Activated CD8-positive, alpha-beta T cell treated with anti-CD3 and anti-CD28 coated beads for 36 hours (primary cell): Measurements from ENCODE around the gene LYPD1. TPM values are rescaled to one million over a fixed set of nuclear protein-coding genes. Genes with fewer than 3 reads are reported as not detected.

ENCODE experiments used
- ATAC-seq: fragments of 200-7000 bp; cut with Tn5 transposase; one replicate; pipeline ENCODE4 v1.10.0; 2021; ENCODE audit warnings: mild to moderate bottlenecking, moderate library complexity
- CTCF ChIA-PET: fragments of 350-600 bp; sonication (Branson Sonifier 250); formaldehyde crosslinking; loops from one replicate; lab custom pipeline; 2021; ENCODE audit warnings: antibody characterized with exemption; lab: Charles Lee
- POLR2A ChIA-PET: fragments of 350-600 bp; sonication (Branson Sonifier 250); formaldehyde crosslinking; loops from one replicate; lab custom pipeline; 2021; ENCODE audit warnings: antibody characterized with exemption; lab: Charles Lee
- DNase-seq: peaks from one replicate; pipeline ENCODE4 v3.0.0-alpha.2; 2020
- H3K27ac Mint-ChIP-seq: one replicate; pipeline ENCODE4 v1.8.0; 2021; ENCODE audit warnings: mild to moderate bottlenecking, mixed read lengths
- H3K27me3 Mint-ChIP-seq: one replicate; pipeline ENCODE4 v1.8.0; 2021; ENCODE audit warnings: mixed read lengths
- H3K36me3 Mint-ChIP-seq: one replicate; pipeline ENCODE4 v1.8.0; 2021; ENCODE audit warnings: low read depth, mixed read lengths
- H3K4me1 Mint-ChIP-seq: one replicate; pipeline ENCODE4 v1.8.0; 2021; ENCODE audit warnings: low read depth, mixed read lengths
- H3K4me3 Mint-ChIP-seq: one replicate; pipeline ENCODE4 v1.8.0; 2021; ENCODE audit warnings: mild to moderate bottlenecking, moderate library complexity, mixed read lengths
- H3K9me3 Mint-ChIP-seq: one replicate; pipeline ENCODE4 v1.8.0; 2021; ENCODE audit warnings: mixed read lengths
- intact Hi-C: fragments of 100-400 bp; cut with micrococcal nuclease; formaldehyde crosslinking; loops from one replicate; pipeline ENCODE4 v1.10.0; 2022
- total RNA-seq, 2 experiments: library from RNA; stranded (reverse); gene quantifications; one replicate each; pipeline ENCODE4 v1.2.3, GENCODE V29; 2021
- TF ChIP-seq, protein P1 (sequence below): fragments of 200-600 bp; IDR thresholded peaks from one replicate; pipeline ENCODE4 v1.8.0; 2022; ENCODE audit warnings: antibody characterized with exemption, mild to moderate bottlenecking

Gene LYPD1
- total RNA-seq, 2 experiments from 2014 or later, result not detected

DNA sequence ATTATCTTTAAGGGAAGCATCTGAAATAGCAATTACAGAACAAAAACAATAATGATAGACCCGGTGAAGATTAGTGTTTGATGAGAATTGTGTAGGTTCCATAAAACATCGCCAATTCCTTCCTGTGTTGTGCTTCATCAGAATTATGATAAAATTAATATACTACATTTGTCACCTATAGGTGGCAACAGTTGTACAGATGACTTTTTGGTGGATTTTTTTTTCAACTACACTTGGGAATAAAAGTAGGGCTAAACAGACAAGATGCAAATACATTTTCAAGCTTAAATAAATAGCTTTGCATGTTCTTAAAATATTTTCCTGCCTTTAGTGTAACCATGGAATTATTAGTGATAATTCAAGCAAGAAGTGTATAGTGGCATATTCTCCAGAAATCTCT lies 7.0 kb upstream of the LYPD1 start:
- Mint-ChIP-seq H3K27ac (no peak overlapping the region), H3K27me3 (peaks cover 7% of the 10 kb centered on the region), H3K9me3 (no peaks in the 10 kb centered on the region), H3K36me3 (no peaks in the 10 kb centered on the region), H3K4me3 (no peak overlapping the region), H3K4me1 (no peaks in the 10 kb centered on the region)
- TF ChIP-seq, protein P1, sequence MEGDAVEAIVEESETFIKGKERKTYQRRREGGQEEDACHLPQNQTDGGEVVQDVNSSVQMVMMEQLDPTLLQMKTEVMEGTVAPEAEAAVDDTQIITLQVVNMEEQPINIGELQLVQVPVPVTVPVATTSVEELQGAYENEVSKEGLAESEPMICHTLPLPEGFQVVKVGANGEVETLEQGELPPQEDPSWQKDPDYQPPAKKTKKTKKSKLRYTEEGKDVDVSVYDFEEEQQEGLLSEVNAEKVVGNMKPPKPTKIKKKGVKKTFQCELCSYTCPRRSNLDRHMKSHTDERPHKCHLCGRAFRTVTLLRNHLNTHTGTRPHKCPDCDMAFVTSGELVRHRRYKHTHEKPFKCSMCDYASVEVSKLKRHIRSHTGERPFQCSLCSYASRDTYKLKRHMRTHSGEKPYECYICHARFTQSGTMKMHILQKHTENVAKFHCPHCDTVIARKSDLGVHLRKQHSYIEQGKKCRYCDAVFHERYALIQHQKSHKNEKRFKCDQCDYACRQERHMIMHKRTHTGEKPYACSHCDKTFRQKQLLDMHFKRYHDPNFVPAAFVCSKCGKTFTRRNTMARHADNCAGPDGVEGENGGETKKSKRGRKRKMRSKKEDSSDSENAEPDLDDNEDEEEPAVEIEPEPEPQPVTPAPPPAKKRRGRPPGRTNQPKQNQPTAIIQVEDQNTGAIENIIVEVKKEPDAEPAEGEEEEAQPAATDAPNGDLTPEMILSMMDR, result no peak
- intact Hi-C loops, result no loop called here
- DNase-seq (no peak), ATAC-seq (no peak)
- ChIA-PET CTCF (no interaction called here), POLR2A (no interaction called here)

DNA sequence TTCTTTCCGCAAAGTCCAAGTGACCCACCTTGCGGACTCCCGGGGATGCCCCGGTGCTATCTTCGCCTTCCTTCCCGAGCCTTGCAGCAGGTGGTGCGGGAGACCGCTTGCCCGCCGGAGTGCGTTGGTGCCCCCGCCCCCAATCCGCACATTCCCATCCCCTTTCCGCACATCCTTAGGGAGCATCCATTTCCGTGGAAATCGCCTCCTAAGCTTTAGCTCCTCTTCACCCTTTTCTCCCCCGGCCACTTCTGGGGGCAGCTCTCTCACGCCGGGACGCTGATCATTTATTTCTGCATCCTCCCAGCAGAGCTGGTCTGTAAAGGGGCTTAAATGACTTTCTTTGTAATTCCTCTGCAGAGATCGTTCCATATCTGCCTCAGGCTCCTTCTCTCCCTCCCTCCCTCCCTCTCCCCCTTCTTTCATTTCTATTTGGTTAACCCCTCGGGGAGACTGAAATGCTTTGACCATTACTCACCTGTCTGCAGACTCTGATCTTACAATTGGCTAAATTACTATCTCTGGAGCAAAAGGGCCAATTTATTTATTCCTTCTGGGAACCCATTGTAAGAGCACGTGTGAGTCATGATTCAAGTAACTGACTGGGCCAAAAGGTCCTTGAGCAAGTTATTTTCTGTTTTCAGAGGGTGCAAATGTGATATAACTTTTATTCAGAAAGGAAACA lies 1.3 kb upstream of the LYPD1 start:
- intact Hi-C loops, result no loop called here
- H3K36me3 Mint-ChIP-seq, result no peaks in the 10 kb centered on the region
- DNase-seq, result no peak
- no peak overlapping the region for H3K4me3 Mint-ChIP-seq
- H3K27me3 Mint-ChIP-seq, result peaks cover 34% of the 10 kb centered on the region
- H3K27ac Mint-ChIP-seq, result no peak overlapping the region
- ChIA-PET POLR2A (no interaction called here), CTCF (no interaction called here)
- H3K9me3 Mint-ChIP-seq, result no peaks in the 10 kb centered on the region
- TF ChIP-seq, protein P1, result no peak
- no peaks in the 10 kb centered on the region for H3K4me1 Mint-ChIP-seq
- ATAC-seq, result no peak

DNA sequence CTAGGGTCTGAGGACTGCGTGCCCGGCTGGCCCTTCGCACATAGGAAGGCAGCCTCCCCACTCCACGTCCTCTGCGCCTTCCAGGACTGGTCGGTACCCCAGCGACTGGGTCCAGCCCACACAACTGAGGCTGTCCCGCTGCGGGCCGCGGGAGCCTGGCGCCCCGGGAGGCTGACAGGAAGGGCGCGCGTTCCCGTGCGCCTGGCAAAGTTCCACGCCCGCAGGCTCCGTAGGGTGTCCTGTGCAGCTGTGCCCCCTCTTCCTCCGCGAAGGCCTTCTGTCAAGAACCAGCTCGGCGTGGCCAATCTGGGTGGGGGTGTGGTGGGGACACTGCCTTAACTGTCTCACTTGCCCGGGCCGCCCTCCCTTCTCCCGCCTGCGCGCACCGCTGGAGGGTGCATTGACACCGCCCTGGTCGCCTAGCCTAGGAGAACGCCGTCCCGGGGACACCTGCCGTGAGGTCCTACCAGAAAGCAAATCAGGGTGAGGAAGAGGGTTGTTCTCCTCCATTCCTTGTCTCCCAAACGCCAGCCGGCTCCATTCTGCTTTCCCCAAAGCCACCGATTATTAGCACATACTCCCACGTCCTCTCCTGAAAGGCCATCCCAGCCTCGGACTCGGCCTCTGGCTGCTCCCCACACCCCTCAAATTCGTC lies 618 bp upstream of the LYPD1 start:
- CTCF ChIA-PET, result no interaction called here
- DNase-seq (no peak), ATAC-seq (no peak)
- Mint-ChIP-seq H3K4me3 (no peak overlapping the region), H3K27ac (no peak overlapping the region), H3K36me3 (no peaks in the 10 kb centered on the region), H3K27me3 (peaks cover 32% of the 10 kb centered on the region), H3K4me1 (no peaks in the 10 kb centered on the region), H3K9me3 (no peaks in the 10 kb centered on the region)
- TF ChIP-seq, protein P1, result no peak
- POLR2A ChIA-PET, result no interaction called here
- intact Hi-C loops, result no loop called here

DNA sequence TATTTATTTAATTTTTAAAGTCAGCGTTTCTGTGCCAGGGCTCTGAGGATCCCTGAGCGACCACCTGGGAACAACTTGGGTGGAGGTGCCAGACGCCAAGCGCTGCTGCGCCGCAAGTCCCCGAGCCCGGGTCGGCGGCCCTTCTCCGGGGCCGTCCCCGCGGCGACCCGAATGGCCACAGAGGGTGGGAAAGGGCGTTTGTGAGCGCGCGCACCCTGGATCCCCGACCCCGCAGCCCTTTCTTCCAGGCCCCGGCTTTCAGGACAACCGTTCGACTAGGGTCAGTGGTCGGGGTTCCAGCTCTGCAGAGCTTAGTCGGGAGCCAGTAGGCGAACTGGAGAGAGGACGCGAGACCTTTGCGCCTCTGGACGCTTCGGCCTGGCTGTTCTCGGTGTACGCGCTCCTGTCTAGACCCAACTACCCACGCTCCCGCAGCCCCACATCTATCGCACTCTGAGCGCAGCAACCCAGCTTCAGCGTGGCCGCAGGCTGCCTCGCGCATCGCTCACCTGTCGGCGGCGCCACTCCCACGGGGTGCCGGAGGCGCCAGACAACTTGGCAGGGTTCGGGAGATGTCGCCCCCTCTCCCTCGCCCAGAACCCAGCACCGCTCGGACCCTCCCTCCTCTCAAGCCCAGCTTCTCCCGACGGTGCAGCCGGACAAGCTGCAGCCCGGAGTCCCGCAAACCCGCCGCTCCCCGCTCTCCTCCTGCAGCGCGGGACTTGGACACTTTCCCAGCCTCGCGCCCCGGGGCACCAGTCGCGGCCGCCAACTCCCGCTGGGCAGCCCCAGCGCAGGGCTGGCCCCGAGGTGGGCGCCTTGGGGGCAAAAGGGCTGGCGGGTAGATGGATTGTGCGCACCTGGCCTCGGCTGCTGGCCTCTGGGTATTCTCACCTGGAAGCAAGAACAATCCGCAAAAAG lies 758 bp downstream of the LYPD1 start:
- H3K4me1 Mint-ChIP-seq, result no peaks in the 10 kb centered on the region
- H3K27me3 Mint-ChIP-seq, result peaks cover 32% of the 10 kb centered on the region
- no peak overlapping the region for H3K27ac Mint-ChIP-seq
- TF ChIP-seq, protein P1, result no peak
- DNase-seq (no peak), ATAC-seq (no peak)
- no peak overlapping the region for H3K4me3 Mint-ChIP-seq
- CTCF ChIA-PET, result no interaction called here
- H3K9me3 Mint-ChIP-seq, result no peaks in the 10 kb centered on the region
- POLR2A ChIA-PET, result no interaction called here
- H3K36me3 Mint-ChIP-seq, result no peaks in the 10 kb centered on the region
- intact Hi-C loops, result no loop called here
